ENCODE data around the gene PRICKLE4.

- TF ChIP-seq CTCF (conservative IDR thresholded peaks at IDR 0.05; ENCODE audit: low read depth, low read length) (no peak), EZH2 (IDR thresholded peaks at IDR 0.05; ENCODE audit: borderline replicate concordance, low read depth, low read length, poor library complexity, severe bottlenecking) (no peak)
These were observed 1.7 kb upstream of the PRICKLE4 start for GRCh38 chr6:41778895-41779294.
